Sigmoid colon (tissue), 7 donors: ENCODE results near the gene LRRC2. TPM values are rescaled to one million over a fixed set of nuclear protein-coding genes. Genes with fewer than 3 reads are reported as not detected.

Experiments used
- DNase-seq: peaks from one replicate; pipeline ENCODE4 v3.0.0-alpha.2; 2019
- H3K27ac ChIP-seq, 4 donors: fragments of 200-600 bp; sonication (generic); one replicate each; pipeline ENCODE4 v1.5.1; 2016 to 2019; ENCODE audit warnings: mild to moderate bottlenecking in 1 of 4
- H3K27me3 ChIP-seq, 3 donors: fragments of 200-600 bp; sonication (generic); one replicate each; pipeline ENCODE4 v1.5.1; 2019; ENCODE audit warnings: mild to moderate bottlenecking in 1 of 3
- H3K36me3 ChIP-seq, 4 donors: fragments of 200-600 bp; sonication (generic); one replicate each; pipeline ENCODE4 v1.5.1; 2016 to 2019
- H3K4me1 ChIP-seq, 4 donors: fragments of 200-600 bp; sonication (generic); one replicate each; pipeline ENCODE4 v1.5.1; 2017 to 2019
- H3K4me3 ChIP-seq, 4 donors: fragments of 200-600 bp; sonication (generic); one replicate each; pipeline ENCODE4 v1.5.1; 2017 to 2019; ENCODE audit warnings: mild to moderate bottlenecking in 2 of 4, moderate library complexity in 1 of 4
- H3K9me3 ChIP-seq, 4 donors: fragments of 200-600 bp in 3 of 4; sonication (generic) in 3 of 4; one replicate each; pipeline versions ENCODE4 v1.5.1 to v1.6.1; 2013 to 2019
- CTCF ChIP-seq, 4 experiments: fragments of 450-650 bp in 3 of 4; fragments of 200-600 bp in 1 of 4; IDR thresholded peaks; one replicate each; pipeline ENCODE4 v1.5.1; 2016 to 2019; ENCODE audit warnings: antibody characterized with exemption in 4 of 4, mild to moderate bottlenecking in 3 of 4, moderate library complexity in 2 of 4
- EP300 ChIP-seq, 4 donors: sonication (generic); formaldehyde crosslinking; IDR thresholded peaks; one replicate each; pipeline ENCODE4 v1.6.1; 2017; ENCODE audit warnings: antibody characterized with exemption in 4 of 4
- POLR2A ChIP-seq, 2 donors: fragments of 450-650 bp; IDR thresholded peaks; one replicate each; pipeline ENCODE4 v1.6.1; 2016; ENCODE audit warnings: antibody characterized with exemption in 2 of 2, mild to moderate bottlenecking in 2 of 2, moderate library complexity in 2 of 2
- POLR2AphosphoS5 ChIP-seq, 4 donors: sonication (generic); formaldehyde crosslinking; IDR thresholded peaks; one replicate each; pipeline ENCODE4 v1.6.1; 2017; ENCODE audit warnings: antibody characterized with exemption in 4 of 4
- WGBS, 2 donors: extraction: QIAGEN DNeasy Blood & Tissue Kit; methylation state at CpG; one replicate each; pipeline ENCODE4 v1.1.7; 2013; 5-methylcytosine and 5-hydroxymethylcytosine counted together
- intact Hi-C: fragments of 100-400 bp; cut with DNase I; formaldehyde crosslinking; loops from one replicate; pipeline ENCODE4 v1.15.1; 2023
- polyA plus RNA-seq, 3 donors: library from polyadenylated mRNA; stranded (reverse); fragments of 200-250 nt; gene quantifications; one replicate each; pipeline ENCODE4 v1.2.3, GENCODE V29; 2013
- total RNA-seq, 4 donors: library from RNA; depleted of rRNA; stranded (reverse); fragments of >200 nt; gene quantifications; one replicate each; pipeline ENCODE4 v1.1.0, GENCODE V29; 2016
- donor health status: healthy with polysubstance abuse.
- donor health status: Bipolar disorder and iron deficiency.
- donor health status: healthy.

The LRRC2 gene
- total and polyA plus RNA-seq, 7 donors: 0.46 to 11.1 (median 3.6) TPM

DNA sequence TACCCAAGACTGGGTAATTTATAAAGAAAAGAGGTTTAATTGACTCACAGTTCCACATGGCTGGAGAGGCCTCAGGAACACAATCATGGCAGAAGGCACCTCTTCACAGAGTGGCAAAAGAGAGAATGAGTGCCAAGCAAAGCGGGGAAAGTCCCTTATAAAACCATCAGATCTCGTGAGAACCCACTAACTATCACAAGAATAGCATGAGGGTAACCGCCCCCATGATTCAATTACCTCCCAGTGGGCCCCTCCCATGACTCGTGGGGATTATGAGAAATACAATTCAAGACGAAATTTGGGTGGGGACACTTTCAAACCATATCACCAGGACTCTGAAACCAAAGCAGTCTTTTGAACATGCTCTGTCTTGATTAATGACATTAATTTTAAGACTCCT, 61.3 kb downstream of the LRRC2 start:
- TF ChIP-seq CTCF (IDR thresholded peaks at IDR 0.05) (no peak), POLR2A (IDR thresholded peaks at IDR 0.05) (no peak), POLR2AphosphoS5 (IDR thresholded peaks at IDR 0.05) (no peak), EP300 (IDR thresholded peaks at IDR 0.05) (no peak)
- Histone ChIP-seq H3K36me3 (no peaks in the 10 kb centered on the region), H3K4me3 (no peak overlapping the region), H3K27me3 (no peaks in the 10 kb centered on the region), H3K4me1 (peaks cover 0 to 8% (median 0%) of the 10 kb centered on the region in 4 donors), H3K9me3 (no peaks in the 10 kb centered on the region), H3K27ac (no peak overlapping the region)
- WGBS, 2 donors: 57 to 63% methylated on average over 5 of the region's 5 CpGs
- intact Hi-C loops: no loop called here
- DNase-seq: no peak

DNA sequence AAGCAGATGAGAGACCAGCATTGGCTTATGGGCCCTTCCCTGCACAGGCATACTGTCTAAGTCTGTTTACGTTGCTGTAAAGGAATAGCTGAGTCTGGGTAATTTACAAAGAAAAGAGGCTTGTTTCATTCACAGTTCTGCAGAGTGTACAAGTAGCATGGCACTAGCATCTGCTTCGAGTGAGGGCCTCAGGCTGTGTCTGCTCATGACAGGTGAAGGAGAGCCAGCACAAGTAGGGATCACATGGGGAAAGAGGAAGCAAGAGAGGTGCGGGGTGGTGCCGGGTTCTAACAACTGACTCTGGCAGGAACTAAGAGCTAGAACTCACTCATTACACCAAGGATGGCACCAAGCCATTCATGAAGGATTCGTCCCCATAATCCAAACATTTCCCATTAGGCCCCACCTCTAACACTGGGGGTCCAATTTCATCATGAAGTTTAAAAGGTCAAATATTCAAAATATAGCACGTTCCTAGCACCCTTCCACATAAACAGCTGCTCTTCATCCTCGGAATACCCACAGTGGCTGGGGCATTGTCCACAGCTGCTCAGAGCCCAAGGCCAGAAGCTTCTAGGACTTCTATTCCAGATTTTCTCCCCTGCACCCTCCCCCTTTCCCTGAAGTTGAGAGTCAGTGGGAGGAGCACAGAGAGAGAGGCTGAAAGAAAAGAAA, 62.8 kb downstream of the LRRC2 start:
- TF ChIP-seq POLR2A (IDR thresholded peaks at IDR 0.05) (no peak), EP300 (IDR thresholded peaks at IDR 0.05) (no peak), POLR2AphosphoS5 (IDR thresholded peaks at IDR 0.05) (no peak), CTCF (IDR thresholded peaks at IDR 0.05) (no peak)
- no peaks in the 10 kb centered on the region for H3K27me3 ChIP-seq
- 74 to 84% methylated on average over 7 of the region's 7 CpGs for WGBS, 2 donors
- H3K4me1 ChIP-seq: peaks cover 0 to 8% (median 0%) of the 10 kb centered on the region in 4 donors
- no peak for DNase-seq
- H3K36me3 ChIP-seq: no peaks in the 10 kb centered on the region
- H3K27ac ChIP-seq: no peak overlapping the region
- intact Hi-C loops: no loop called here
- H3K9me3 ChIP-seq: no peaks in the 10 kb centered on the region
- H3K4me3 ChIP-seq: no peak overlapping the region

DNA sequence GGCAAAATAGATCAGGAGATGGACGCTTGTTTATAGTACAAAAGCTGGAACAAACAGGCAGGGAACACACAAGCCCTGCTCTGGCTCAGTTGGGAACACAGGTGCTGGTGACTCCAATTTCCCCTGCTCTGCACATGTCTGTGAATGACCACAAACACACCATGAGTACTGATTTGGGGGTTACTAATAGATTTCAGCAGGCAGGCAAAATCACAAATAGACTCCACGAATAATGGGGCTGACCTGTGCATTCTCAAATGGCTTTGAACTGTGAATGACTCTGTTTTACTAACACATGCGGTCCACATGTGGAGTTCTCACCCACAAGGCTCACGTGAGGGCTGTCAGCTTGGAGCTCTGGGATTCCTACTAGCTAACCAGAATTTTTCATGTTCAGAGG, 64.4 kb downstream of the LRRC2 start:
- TF ChIP-seq POLR2A (IDR thresholded peaks at IDR 0.05) (no peak), POLR2AphosphoS5 (IDR thresholded peaks at IDR 0.05) (no peak), CTCF (IDR thresholded peaks at IDR 0.05) (no peak), EP300 (IDR thresholded peaks at IDR 0.05) (no peak)
- H3K4me1 ChIP-seq: peaks cover 0 to 12% (median 0%) of the 10 kb centered on the region in 4 donors
- no peak overlapping the region for H3K27ac ChIP-seq
- DNase-seq: no peak
- no peaks in the 10 kb centered on the region for H3K27me3 ChIP-seq
- intact Hi-C loops: no loop called here
- H3K9me3 ChIP-seq: no peaks in the 10 kb centered on the region
- H3K36me3 ChIP-seq: no peaks in the 10 kb centered on the region
- 89 to 92% methylated on average over 4 of the region's 4 CpGs for WGBS, 2 donors
- no peak overlapping the region for H3K4me3 ChIP-seq

- Histone ChIP-seq H3K27ac (no peak overlapping the region), H3K4me3 (no peak overlapping the region), H3K27me3 (no peaks in the 10 kb centered on the region), H3K4me1 (peaks cover 0 to 17% (median under 1%) of the 10 kb centered on the region in 4 donors), H3K36me3 (no peaks in the 10 kb centered on the region), H3K9me3 (no peaks in the 10 kb centered on the region)
- DNase-seq: no peak
- intact Hi-C loops: no loop called here
- WGBS, 2 donors: 70 to 87% methylated on average over 5 of the region's 5 CpGs
- no peak for TF ChIP-seq POLR2AphosphoS5 (IDR thresholded peaks at IDR 0.05)
- no peak for TF ChIP-seq EP300 (IDR thresholded peaks at IDR 0.05)
- no peak for TF ChIP-seq CTCF (IDR thresholded peaks at IDR 0.05)
- no peak for TF ChIP-seq POLR2A (IDR thresholded peaks at IDR 0.05)
Measured at GRCh38 chr3:46500656-46501635, 65.2 kb downstream of the LRRC2 start.
